ENCODE results near the gene ACTC1. TPM values are rescaled to one million over a fixed set of nuclear protein-coding genes. Genes with fewer than 3 reads are reported as not detected.

Gene ACTC1
- total and polyA plus RNA-seq, 2 experiments from 2014 or later = 26.2 to 35.9 TPM

DNA sequence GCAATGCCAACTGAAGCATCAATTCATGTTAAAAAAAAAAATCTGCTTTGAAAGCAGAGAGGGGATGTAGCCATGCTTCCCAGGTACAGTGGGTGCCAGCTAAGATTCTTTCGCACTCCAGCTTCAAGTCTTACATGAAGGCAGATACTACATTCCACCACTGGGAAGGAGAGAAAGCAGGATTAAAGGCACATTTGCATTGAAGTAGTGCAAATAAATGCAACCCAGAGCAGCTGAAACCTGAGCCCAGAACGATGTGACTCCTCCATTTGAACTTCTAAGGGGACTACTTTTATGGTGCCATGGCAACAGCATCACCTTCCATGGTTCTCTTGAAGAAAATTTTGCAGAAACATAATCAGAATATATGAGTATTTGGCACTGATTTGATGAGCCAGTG is 21.4 kb downstream of the ACTC1 start (continued):
- TF ChIP-seq, protein P1, sequence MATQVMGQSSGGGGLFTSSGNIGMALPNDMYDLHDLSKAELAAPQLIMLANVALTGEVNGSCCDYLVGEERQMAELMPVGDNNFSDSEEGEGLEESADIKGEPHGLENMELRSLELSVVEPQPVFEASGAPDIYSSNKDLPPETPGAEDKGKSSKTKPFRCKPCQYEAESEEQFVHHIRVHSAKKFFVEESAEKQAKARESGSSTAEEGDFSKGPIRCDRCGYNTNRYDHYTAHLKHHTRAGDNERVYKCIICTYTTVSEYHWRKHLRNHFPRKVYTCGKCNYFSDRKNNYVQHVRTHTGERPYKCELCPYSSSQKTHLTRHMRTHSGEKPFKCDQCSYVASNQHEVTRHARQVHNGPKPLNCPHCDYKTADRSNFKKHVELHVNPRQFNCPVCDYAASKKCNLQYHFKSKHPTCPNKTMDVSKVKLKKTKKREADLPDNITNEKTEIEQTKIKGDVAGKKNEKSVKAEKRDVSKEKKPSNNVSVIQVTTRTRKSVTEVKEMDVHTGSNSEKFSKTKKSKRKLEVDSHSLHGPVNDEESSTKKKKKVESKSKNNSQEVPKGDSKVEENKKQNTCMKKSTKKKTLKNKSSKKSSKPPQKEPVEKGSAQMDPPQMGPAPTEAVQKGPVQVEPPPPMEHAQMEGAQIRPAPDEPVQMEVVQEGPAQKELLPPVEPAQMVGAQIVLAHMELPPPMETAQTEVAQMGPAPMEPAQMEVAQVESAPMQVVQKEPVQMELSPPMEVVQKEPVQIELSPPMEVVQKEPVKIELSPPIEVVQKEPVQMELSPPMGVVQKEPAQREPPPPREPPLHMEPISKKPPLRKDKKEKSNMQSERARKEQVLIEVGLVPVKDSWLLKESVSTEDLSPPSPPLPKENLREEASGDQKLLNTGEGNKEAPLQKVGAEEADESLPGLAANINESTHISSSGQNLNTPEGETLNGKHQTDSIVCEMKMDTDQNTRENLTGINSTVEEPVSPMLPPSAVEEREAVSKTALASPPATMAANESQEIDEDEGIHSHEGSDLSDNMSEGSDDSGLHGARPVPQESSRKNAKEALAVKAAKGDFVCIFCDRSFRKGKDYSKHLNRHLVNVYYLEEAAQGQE (IDR thresholded peaks at IDR 0.05; ENCODE audit: unreplicated experiment) = no peak
- TF ChIP-seq, protein P2, sequence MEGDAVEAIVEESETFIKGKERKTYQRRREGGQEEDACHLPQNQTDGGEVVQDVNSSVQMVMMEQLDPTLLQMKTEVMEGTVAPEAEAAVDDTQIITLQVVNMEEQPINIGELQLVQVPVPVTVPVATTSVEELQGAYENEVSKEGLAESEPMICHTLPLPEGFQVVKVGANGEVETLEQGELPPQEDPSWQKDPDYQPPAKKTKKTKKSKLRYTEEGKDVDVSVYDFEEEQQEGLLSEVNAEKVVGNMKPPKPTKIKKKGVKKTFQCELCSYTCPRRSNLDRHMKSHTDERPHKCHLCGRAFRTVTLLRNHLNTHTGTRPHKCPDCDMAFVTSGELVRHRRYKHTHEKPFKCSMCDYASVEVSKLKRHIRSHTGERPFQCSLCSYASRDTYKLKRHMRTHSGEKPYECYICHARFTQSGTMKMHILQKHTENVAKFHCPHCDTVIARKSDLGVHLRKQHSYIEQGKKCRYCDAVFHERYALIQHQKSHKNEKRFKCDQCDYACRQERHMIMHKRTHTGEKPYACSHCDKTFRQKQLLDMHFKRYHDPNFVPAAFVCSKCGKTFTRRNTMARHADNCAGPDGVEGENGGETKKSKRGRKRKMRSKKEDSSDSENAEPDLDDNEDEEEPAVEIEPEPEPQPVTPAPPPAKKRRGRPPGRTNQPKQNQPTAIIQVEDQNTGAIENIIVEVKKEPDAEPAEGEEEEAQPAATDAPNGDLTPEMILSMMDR (conservative IDR thresholded peaks at IDR 0.05; ENCODE audit: low read depth in 2 of 2) = no peak
- TF ChIP-seq ZNF114 (CRISPR knock-in tag; IDR thresholded peaks at IDR 0.05) (no peak), NANOG (IDR thresholded peaks at IDR 0.05; ENCODE audit: borderline replicate concordance) (no peak), CREB1 (CRISPR knock-in tag; IDR thresholded peaks at IDR 0.05; ENCODE audit: low read depth) (no peak), JUNB (IDR thresholded peaks at IDR 0.05; ENCODE audit: unreplicated experiment) (no peak)
- TF ChIP-seq, protein P3, sequence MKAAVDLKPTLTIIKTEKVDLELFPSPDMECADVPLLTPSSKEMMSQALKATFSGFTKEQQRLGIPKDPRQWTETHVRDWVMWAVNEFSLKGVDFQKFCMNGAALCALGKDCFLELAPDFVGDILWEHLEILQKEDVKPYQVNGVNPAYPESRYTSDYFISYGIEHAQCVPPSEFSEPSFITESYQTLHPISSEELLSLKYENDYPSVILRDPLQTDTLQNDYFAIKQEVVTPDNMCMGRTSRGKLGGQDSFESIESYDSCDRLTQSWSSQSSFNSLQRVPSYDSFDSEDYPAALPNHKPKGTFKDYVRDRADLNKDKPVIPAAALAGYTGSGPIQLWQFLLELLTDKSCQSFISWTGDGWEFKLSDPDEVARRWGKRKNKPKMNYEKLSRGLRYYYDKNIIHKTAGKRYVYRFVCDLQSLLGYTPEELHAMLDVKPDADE (IDR thresholded peaks at IDR 0.05) = no peak

DNA sequence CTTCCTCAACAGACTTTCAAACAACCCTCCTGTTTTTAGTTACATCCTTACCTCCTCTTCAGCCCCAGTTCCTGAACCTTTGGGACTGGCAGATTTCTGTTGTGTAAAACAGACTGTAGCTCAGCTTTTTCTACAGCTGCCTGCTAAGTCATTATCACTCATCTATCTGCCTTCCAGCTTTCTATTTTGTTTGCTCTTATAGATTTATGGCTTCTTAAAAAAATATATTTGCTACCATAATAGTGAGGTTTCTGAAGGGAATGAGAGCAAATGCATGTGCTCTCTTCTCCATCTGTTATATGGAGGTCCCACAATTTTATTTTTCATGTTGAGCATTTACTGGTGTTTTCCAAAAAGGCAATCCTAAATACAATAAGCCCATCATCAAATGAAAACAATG is 22.3 kb downstream of the ACTC1 start:
- Histone ChIP-seq H3K27ac (ENCODE audit: low read depth) (no peak overlapping the region), H3K79me2 (replicated peaks; ENCODE audit: insufficient read depth) (no peaks in the 10 kb centered on the region)
- TF ChIP-seq JUNB (IDR thresholded peaks at IDR 0.05; ENCODE audit: unreplicated experiment) (no peak), ZNF331 (CRISPR knock-in tag; IDR thresholded peaks at IDR 0.05; ENCODE audit: low read depth) (no peak), NANOG (IDR thresholded peaks at IDR 0.05; ENCODE audit: borderline replicate concordance) (no peak)
- TF ChIP-seq, protein P4, sequence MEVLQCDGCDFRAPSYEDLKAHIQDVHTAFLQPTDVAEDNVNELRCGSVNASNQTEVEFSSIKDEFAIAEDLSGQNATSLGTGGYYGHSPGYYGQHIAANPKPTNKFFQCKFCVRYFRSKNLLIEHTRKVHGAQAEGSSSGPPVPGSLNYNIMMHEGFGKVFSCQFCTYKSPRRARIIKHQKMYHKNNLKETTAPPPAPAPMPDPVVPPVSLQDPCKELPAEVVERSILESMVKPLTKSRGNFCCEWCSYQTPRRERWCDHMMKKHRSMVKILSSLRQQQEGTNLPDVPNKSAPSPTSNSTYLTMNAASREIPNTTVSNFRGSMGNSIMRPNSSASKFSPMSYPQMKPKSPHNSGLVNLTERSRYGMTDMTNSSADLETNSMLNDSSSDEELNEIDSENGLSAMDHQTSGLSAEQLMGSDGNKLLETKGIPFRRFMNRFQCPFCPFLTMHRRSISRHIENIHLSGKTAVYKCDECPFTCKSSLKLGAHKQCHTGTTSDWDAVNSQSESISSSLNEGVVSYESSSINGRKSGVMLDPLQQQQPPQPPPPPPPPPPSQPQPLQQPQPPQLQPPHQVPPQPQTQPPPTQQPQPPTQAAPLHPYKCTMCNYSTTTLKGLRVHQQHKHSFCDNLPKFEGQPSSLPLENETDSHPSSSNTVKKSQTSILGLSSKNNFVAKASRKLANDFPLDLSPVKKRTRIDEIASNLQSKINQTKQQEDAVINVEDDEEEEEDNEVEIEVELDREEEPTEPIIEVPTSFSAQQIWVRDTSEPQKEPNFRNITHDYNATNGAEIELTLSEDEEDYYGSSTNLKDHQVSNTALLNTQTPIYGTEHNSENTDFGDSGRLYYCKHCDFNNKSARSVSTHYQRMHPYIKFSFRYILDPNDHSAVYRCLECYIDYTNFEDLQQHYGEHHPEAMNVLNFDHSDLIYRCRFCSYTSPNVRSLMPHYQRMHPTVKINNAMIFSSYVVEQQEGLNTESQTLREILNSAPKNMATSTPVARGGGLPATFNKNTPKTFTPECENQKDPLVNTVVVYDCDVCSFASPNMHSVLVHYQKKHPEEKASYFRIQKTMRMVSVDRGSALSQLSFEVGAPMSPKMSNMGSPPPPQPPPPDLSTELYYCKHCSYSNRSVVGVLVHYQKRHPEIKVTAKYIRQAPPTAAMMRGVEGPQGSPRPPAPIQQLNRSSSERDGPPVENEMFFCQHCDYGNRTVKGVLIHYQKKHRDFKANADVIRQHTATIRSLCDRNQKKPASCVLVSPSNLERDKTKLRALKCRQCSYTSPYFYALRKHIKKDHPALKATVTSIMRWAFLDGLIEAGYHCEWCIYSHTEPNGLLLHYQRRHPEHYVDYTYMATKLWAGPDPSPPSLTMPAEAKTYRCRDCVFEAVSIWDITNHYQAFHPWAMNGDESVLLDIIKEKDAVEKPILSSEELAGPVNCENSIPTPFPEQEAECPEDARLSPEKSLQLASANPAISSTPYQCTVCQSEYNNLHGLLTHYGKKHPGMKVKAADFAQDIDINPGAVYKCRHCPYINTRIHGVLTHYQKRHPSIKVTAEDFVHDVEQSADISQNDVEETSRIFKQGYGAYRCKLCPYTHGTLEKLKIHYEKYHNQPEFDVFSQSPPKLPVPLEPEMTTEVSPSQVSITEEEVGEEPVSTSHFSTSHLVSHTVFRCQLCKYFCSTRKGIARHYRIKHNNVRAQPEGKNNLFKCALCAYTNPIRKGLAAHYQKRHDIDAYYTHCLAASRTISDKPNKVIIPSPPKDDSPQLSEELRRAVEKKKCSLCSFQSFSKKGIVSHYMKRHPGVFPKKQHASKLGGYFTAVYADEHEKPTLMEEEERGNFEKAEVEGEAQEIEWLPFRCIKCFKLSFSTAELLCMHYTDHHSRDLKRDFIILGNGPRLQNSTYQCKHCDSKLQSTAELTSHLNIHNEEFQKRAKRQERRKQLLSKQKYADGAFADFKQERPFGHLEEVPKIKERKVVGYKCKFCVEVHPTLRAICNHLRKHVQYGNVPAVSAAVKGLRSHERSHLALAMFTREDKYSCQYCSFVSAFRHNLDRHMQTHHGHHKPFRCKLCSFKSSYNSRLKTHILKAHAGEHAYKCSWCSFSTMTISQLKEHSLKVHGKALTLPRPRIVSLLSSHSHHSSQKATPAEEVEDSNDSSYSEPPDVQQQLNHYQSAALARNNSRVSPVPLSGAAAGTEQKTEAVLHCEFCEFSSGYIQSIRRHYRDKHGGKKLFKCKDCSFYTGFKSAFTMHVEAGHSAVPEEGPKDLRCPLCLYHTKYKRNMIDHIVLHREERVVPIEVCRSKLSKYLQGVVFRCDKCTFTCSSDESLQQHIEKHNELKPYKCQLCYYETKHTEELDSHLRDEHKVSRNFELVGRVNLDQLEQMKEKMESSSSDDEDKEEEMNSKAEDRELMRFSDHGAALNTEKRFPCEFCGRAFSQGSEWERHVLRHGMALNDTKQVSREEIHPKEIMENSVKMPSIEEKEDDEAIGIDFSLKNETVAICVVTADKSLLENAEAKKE (CRISPR knock-in tag; IDR thresholded peaks at IDR 0.05) = no peak

More for the DNA sequence above, 22.3 kb downstream of the ACTC1 start:
- Histone ChIP-seq H3K36me3 (ENCODE audit: insufficient read depth) (no peaks in the 10 kb centered on the region), H3F3A (replicated peaks; ENCODE audit: low read depth) (no peaks in the 10 kb centered on the region), H3K4me2 (no peak overlapping the region), H3K4me3 (no peak overlapping the region), H4K20me1 (replicated peaks; ENCODE audit: insufficient read depth) (no peaks in the 10 kb centered on the region), H3K27me3 (ENCODE audit: insufficient read depth) (no peaks in the 10 kb centered on the region), H3K9me2 (ENCODE audit: insufficient read depth) (no peaks in the 10 kb centered on the region; the same call in 1 of the 2 replicates), H2AFZ (no peak overlapping the region), H3K4me1 (ENCODE audit: insufficient read depth) (peaks cover 7% of the 10 kb centered on the region; the same call in 1 of the 2 replicates)
- H3K27me3 Mint-ChIP-seq (ENCODE audit: insufficient read depth, low read depth, poor library complexity) = no peaks in the 10 kb centered on the region
- H3K4me1 Mint-ChIP-seq = peaks cover 15% of the 10 kb centered on the region
- no peaks in the 10 kb centered on the region for H3K9me3 Mint-ChIP-seq
- no peak overlapping the region for H3K27ac Mint-ChIP-seq
- no peak overlapping the region for H3K4me3 Mint-ChIP-seq
- no peak for ATAC-seq
- no peaks in the 10 kb centered on the region for H3K36me3 Mint-ChIP-seq (ENCODE audit: low read depth)
- no peak for DNase-seq (ENCODE audit: low spot score)
